ENCODE results near the gene NCF4. TPM values are rescaled to one million over a fixed set of nuclear protein-coding genes. Genes with fewer than 3 reads are reported as not detected.
A peak's percentile ranks its signal among the peaks of the same experiment; 100 is the strongest.

NCF4 gene
- total RNA-seq, 1 experiment from 2014 or later = not detected

- Histone ChIP-seq H3K9me3 (ENCODE audit: low read depth, low read length, poor library complexity, severe bottlenecking) (no peaks in the 10 kb centered on the region), H3K27me3 (replicated peaks; ENCODE audit: insufficient read depth, low read depth, low read length, poor library complexity) (peaks cover 20% of the 10 kb centered on the region), H3K27ac (ENCODE audit: low read depth, low read length, poor library complexity, severe bottlenecking) (no peak overlapping the region), H3K4me1 (ENCODE audit: insufficient read depth, low read length, poor library complexity, severe bottlenecking) (no peaks in the 10 kb centered on the region), H3K36me3 (ENCODE audit: insufficient read depth, low read length, poor library complexity, severe bottlenecking) (no peaks in the 10 kb centered on the region), H3K4me3 (ENCODE audit: low read depth, low read length, poor library complexity, severe bottlenecking) (no peak overlapping the region)
- BruUV-seq (replicated peaks) = no TSS peak
- CTCF ChIA-PET = no interaction called here
- DNase-seq (ENCODE audit: low spot score) = no peak
- TF ChIP-seq CTCF (conservative IDR thresholded peaks at IDR 0.05; ENCODE audit: low read depth, low read length) (no peak), EZH2 (IDR thresholded peaks at IDR 0.05; ENCODE audit: borderline replicate concordance, low read depth, low read length, poor library complexity, severe bottlenecking) (no peak)
- POLR2A ChIA-PET (ENCODE audit: low non-redundant PET) = no interaction called here
- intact Hi-C loops (cut with micrococcal nuclease; ENCODE audit: unreplicated experiment) = no loop called here
Measured at GRCh38 chr22:36902143-36902926, 41.5 kb downstream of the NCF4 start.

- Histone ChIP-seq H3K4me3 (ENCODE audit: low read depth, low read length, poor library complexity, severe bottlenecking) (no peak overlapping the region), H3K9me3 (ENCODE audit: low read depth, low read length, poor library complexity, severe bottlenecking) (no peaks in the 10 kb centered on the region), H3K4me1 (ENCODE audit: insufficient read depth, low read length, poor library complexity, severe bottlenecking) (no peaks in the 10 kb centered on the region), H3K27ac (ENCODE audit: low read depth, low read length, poor library complexity, severe bottlenecking) (no peak overlapping the region), H3K36me3 (ENCODE audit: insufficient read depth, low read length, poor library complexity, severe bottlenecking) (no peaks in the 10 kb centered on the region), H3K27me3 (replicated peaks; ENCODE audit: insufficient read depth, low read depth, low read length, poor library complexity) (peaks cover 4% of the 10 kb centered on the region)
- TF ChIP-seq EZH2 (IDR thresholded peaks at IDR 0.05; ENCODE audit: borderline replicate concordance, low read depth, low read length, poor library complexity, severe bottlenecking) (no peak), CTCF (conservative IDR thresholded peaks at IDR 0.05; ENCODE audit: low read depth, low read length) (peak; percentile 32; the same call in 1 of the 2 replicates)
- intact Hi-C loops (cut with micrococcal nuclease; ENCODE audit: unreplicated experiment) = no loop called here
- BruUV-seq (replicated peaks) = no TSS peak
- no peak for DNase-seq (ENCODE audit: low spot score)
- CTCF ChIA-PET = interaction anchor here (0.7 kb wide), 1 partner anchor 45 kb away, joined by 5 read pairs; no protein-coding TSS in a partner anchor
- POLR2A ChIA-PET (ENCODE audit: low non-redundant PET) = no interaction called here
Measured at GRCh38 chr22:36904260-36904880, 43.6 kb downstream of the NCF4 start.

GRCh38 chr22:36907253-36908195 lies 46.7 kb downstream of the NCF4 start:
- Histone ChIP-seq H3K27me3 (replicated peaks; ENCODE audit: insufficient read depth, low read depth, low read length, poor library complexity) (peaks cover 28% of the 10 kb centered on the region), H3K36me3 (ENCODE audit: insufficient read depth, low read length, poor library complexity, severe bottlenecking) (no peaks in the 10 kb centered on the region), H3K27ac (ENCODE audit: low read depth, low read length, poor library complexity, severe bottlenecking) (no peak overlapping the region), H3K4me3 (ENCODE audit: low read depth, low read length, poor library complexity, severe bottlenecking) (no peak overlapping the region), H3K9me3 (ENCODE audit: low read depth, low read length, poor library complexity, severe bottlenecking) (no peaks in the 10 kb centered on the region), H3K4me1 (ENCODE audit: insufficient read depth, low read length, poor library complexity, severe bottlenecking) (no peaks in the 10 kb centered on the region)
- no TSS peak for BruUV-seq (replicated peaks)
- ChIA-PET CTCF (no interaction called here), POLR2A (ENCODE audit: low non-redundant PET) (no interaction called here)
- no peak for DNase-seq (ENCODE audit: low spot score)
- intact Hi-C loops (cut with micrococcal nuclease; ENCODE audit: unreplicated experiment) = no loop called here
- TF ChIP-seq CTCF (conservative IDR thresholded peaks at IDR 0.05; ENCODE audit: low read depth, low read length) = no peak
- TF ChIP-seq EZH2 (IDR thresholded peaks at IDR 0.05; ENCODE audit: borderline replicate concordance, low read depth, low read length, poor library complexity, severe bottlenecking) = no peak
